BJ (cell line): ENCODE data around the gene SLC2A6. TPM values are rescaled to one million over a fixed set of nuclear protein-coding genes. Genes with fewer than 3 reads are reported as not detected.

Experiments
- CTCF ChIA-PET: fragments of 350-600 bp; formaldehyde crosslinking; extraction: SDS; loops from one replicate; lab custom pipeline; 2021; ENCODE audit warnings: antibody characterized with exemption, inconsistent platforms; lab: Yijun Ruan, JAX
- POLR2A ChIA-PET: fragments of 300-600 bp; sonication (Branson Sonifier 250); formaldehyde crosslinking; extraction: SDS; loops from one replicate; lab custom pipeline; 2021; ENCODE audit warnings: antibody characterized with exemption; lab: Charles Lee
- DNase-seq: peaks from one replicate; pipeline ENCODE4 v3.0.0-alpha.2; 2011; ENCODE audit warnings: low read depth
- H3K27me3 ChIP-seq: 2 replicates; pipeline ENCODE4 v1.6.0; 2011; ENCODE audit warnings: low read length; ENCODE audit not compliant: control insufficient read depth, insufficient read depth
- H3K36me3 ChIP-seq: 2 replicates; pipeline ENCODE4 v1.5.1; 2011; ENCODE audit warnings: low read length; ENCODE audit not compliant: control insufficient read depth, insufficient read depth
- H3K4me3 ChIP-seq: 2 replicates; pipeline ENCODE4 v1.5.1; 2011; ENCODE audit warnings: low read depth, mild to moderate bottlenecking, control low read depth, low read length
- polyA plus RNA-seq: library from polyadenylated mRNA; depleted of rRNA; stranded (reverse); fragments of >200 nt; gene quantifications from 2 replicates; pipeline ENCODE4 v1.2.3, GENCODE V29; 2011
- TF ChIP-seq, protein P1 (sequence below): IDR thresholded peaks from 2 replicates; pipeline ENCODE4 v1.5.1; 2011; ENCODE audit warnings: low read depth, mild to moderate bottlenecking, control low read depth, inconsistent platforms, low read length, moderate library complexity; ENCODE audit not compliant: insufficient read depth

SLC2A6 gene
- polyA plus RNA-seq, 1 experiment, result 9.0 TPM

GRCh38 chr9:133461975-133462374 lies 16.9 kb downstream of the SLC2A6 start:
- TF ChIP-seq, protein P1, sequence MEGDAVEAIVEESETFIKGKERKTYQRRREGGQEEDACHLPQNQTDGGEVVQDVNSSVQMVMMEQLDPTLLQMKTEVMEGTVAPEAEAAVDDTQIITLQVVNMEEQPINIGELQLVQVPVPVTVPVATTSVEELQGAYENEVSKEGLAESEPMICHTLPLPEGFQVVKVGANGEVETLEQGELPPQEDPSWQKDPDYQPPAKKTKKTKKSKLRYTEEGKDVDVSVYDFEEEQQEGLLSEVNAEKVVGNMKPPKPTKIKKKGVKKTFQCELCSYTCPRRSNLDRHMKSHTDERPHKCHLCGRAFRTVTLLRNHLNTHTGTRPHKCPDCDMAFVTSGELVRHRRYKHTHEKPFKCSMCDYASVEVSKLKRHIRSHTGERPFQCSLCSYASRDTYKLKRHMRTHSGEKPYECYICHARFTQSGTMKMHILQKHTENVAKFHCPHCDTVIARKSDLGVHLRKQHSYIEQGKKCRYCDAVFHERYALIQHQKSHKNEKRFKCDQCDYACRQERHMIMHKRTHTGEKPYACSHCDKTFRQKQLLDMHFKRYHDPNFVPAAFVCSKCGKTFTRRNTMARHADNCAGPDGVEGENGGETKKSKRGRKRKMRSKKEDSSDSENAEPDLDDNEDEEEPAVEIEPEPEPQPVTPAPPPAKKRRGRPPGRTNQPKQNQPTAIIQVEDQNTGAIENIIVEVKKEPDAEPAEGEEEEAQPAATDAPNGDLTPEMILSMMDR, result no peak
- POLR2A ChIA-PET, result no interaction called here
- Histone ChIP-seq H3K36me3 (0 out of 2 replicates have a peak, but pooled peaks cover 1% of the 10 kb centered on the region), H3K4me3 (no peak overlapping the region), H3K27me3 (no peaks in the 10 kb centered on the region)
- CTCF ChIA-PET, result no interaction called here
- no peak for DNase-seq

GRCh38 chr9:133460405-133461175 lies 18.3 kb downstream of the SLC2A6 start:
- DNase-seq, result no peak
- TF ChIP-seq, protein P1, result no peak

GRCh38 chr9:133459476-133460404 lies 19.2 kb downstream of the SLC2A6 start, which contains the start of gene CACFD1:
TSS of gene CACFD1 (plus strand) at chr9:133459978. CDS start at chr9:133460067, 89 bp downstream.
- Histone ChIP-seq H3K27me3 (no peaks in the 10 kb centered on the region), H3K36me3 (no peaks in the 10 kb centered on the region), H3K4me3 (peak within 1 kb of the TSS; percentile 47)
- CTCF ChIA-PET, result interaction anchor here (0.6 to 1.3 kb wide), 7 partner anchors 12 to 276 kb away, joined by 3 to 5 read pairs (median 3); no protein-coding TSS in a partner anchor
- TF ChIP-seq, protein P1, result no peak
- DNase-seq, result peak; percentile 55
- POLR2A ChIA-PET, result interaction anchor here (0.6 to 0.7 kb wide), 4 partner anchors 31 to 255 kb away, joined by 3 to 11 read pairs (median 4); no protein-coding TSS in a partner anchor

More at GRCh38 chr9:133460405-133461175, 18.3 kb downstream of the SLC2A6 start:
- CTCF ChIA-PET, result interaction anchor here (0.8 to 1.3 kb wide), 2 partner anchors 26 to 126 kb away, joined by 3 read pairs; no protein-coding TSS in a partner anchor
- Histone ChIP-seq H3K27me3 (no peaks in the 10 kb centered on the region), H3K4me3 (peak overlapping the region; percentile 47), H3K36me3 (0 out of 2 replicates have a peak, but pooled peaks cover 1% of the 10 kb centered on the region)
- POLR2A ChIA-PET, result interaction anchor here (0.6 kb wide), 1 partner anchor 254 kb away, joined by 4 read pairs; no protein-coding TSS in a partner anchor

- TF ChIP-seq, protein P1, result no peak
- no peak for DNase-seq
- peak overlapping the region; percentile 47 for H3K4me3 ChIP-seq
- H3K36me3 ChIP-seq, result no peaks in the 10 kb centered on the region
- H3K27me3 ChIP-seq, result no peaks in the 10 kb centered on the region
- CTCF ChIA-PET, result interaction anchor here (0.9 to 1.5 kb wide), 4 partner anchors 13 to 26 kb away, joined by 3 to 5 read pairs (median 4); no protein-coding TSS in a partner anchor
- POLR2A ChIA-PET, result interaction anchor here (0.6 kb wide), 1 partner anchor 73 kb away, joined by 4 read pairs; no protein-coding TSS in a partner anchor
Measured at GRCh38 chr9:133458643-133459312, 20.1 kb downstream of the SLC2A6 start.
